Neural cell (in vitro differentiated cells): ENCODE results near the gene PRKCSH.

ENCODE experiments used
- CTCF ChIP-seq: fragments of 450-650 bp; IDR thresholded peaks from 2 replicates; pipeline ENCODE4 v1.5.1; 2014; ENCODE audit warnings: antibody characterized with exemption, mild to moderate bottlenecking, moderate library complexity; ENCODE audit not compliant: poor library complexity, severe bottlenecking
- EP300 ChIP-seq: fragments of 450-650 bp; conservative IDR thresholded peaks from 2 replicates; pipeline ENCODE4 v1.6.1; 2014; ENCODE audit warnings: antibody characterized with exemption, mild to moderate bottlenecking, moderate library complexity; ENCODE audit not compliant: poor library complexity, severe bottlenecking
- EZH2 ChIP-seq: fragments of 200-600, 300-800 bp; shearing (Covaris generic), sonication (generic); IDR thresholded peaks from 2 replicates; pipeline ENCODE4 v1.6.1; 2014; ENCODE audit warnings: antibody characterized with exemption, low read length, borderline replicate concordance, mild to moderate bottlenecking; ENCODE audit not compliant: insufficient read depth, poor library complexity, severe bottlenecking
- POLR2AphosphoS5 ChIP-seq: IDR thresholded peaks from 2 replicates; pipeline ENCODE4 v1.6.1; 2012
- RAD21 ChIP-seq: fragments of 450-650 bp; conservative IDR thresholded peaks from 2 replicates; pipeline ENCODE4 v1.6.1; 2014; ENCODE audit warnings: antibody characterized with exemption, mild to moderate bottlenecking, moderate library complexity
- SMC3 ChIP-seq: fragments of 450-650 bp; conservative IDR thresholded peaks from 2 replicates; pipeline ENCODE4 v1.6.1; 2014; ENCODE audit warnings: antibody characterized with exemption, mild to moderate bottlenecking, moderate library complexity; ENCODE audit not compliant: poor library complexity
- TAF1 ChIP-seq: IDR thresholded peaks from 2 replicates; pipeline ENCODE4 v1.6.1; 2012; ENCODE audit warnings: low read depth

- TF ChIP-seq CTCF, result peak; percentile 99
- peak; percentile 52 for TF ChIP-seq RAD21
- TF ChIP-seq EP300, result peak; percentile 59
- peak; percentile 66 for TF ChIP-seq SMC3
- TF ChIP-seq POLR2AphosphoS5, result peak; percentile 100
- peak; percentile 89 for TF ChIP-seq TAF1
- no peak for TF ChIP-seq EZH2
These were observed at the start of gene PRKCSH, which contains the start of gene ODAD3 for GRCh38 chr19:11435057-11435832.
